ENCODE measurements around the gene EVA1C.

EVA1C gene

DNA sequence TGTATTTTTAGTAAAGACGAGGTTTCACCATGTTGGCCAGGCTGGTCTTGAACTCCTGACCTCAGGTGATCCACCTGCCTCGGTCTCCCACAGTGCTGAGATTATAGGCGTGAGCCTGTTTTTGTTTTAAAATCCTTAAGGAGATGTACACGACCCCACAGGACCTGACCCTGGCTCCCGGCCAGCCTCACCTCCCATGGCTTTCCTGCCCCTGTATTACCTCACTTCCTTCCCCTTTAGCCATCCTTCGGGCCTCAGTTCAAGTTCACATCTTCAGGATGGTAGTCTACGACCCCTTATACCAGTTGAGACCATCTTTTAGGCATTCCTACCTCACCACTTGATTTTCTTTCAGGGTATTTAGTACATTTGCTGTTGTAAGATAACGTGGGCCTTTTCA lies 136.5 kb downstream of the EVA1C start:
- TF ChIP-seq, protein P1, sequence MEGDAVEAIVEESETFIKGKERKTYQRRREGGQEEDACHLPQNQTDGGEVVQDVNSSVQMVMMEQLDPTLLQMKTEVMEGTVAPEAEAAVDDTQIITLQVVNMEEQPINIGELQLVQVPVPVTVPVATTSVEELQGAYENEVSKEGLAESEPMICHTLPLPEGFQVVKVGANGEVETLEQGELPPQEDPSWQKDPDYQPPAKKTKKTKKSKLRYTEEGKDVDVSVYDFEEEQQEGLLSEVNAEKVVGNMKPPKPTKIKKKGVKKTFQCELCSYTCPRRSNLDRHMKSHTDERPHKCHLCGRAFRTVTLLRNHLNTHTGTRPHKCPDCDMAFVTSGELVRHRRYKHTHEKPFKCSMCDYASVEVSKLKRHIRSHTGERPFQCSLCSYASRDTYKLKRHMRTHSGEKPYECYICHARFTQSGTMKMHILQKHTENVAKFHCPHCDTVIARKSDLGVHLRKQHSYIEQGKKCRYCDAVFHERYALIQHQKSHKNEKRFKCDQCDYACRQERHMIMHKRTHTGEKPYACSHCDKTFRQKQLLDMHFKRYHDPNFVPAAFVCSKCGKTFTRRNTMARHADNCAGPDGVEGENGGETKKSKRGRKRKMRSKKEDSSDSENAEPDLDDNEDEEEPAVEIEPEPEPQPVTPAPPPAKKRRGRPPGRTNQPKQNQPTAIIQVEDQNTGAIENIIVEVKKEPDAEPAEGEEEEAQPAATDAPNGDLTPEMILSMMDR (IDR thresholded peaks at IDR 0.05; ENCODE audit: low read depth, low read length), result no peak
- Histone ChIP-seq H3K36me3 (no peaks in the 10 kb centered on the region), H3K27ac (no peak overlapping the region), H3K9me3 (ENCODE audit: severe bottlenecking) (no peaks in the 10 kb centered on the region), H3K27me3 (ENCODE audit: insufficient read depth, low read depth, severe bottlenecking) (no peaks in the 10 kb centered on the region), H3K4me3 (ENCODE audit: low read depth, low read length) (no peak overlapping the region)
- no peak for DNase-seq

DNA sequence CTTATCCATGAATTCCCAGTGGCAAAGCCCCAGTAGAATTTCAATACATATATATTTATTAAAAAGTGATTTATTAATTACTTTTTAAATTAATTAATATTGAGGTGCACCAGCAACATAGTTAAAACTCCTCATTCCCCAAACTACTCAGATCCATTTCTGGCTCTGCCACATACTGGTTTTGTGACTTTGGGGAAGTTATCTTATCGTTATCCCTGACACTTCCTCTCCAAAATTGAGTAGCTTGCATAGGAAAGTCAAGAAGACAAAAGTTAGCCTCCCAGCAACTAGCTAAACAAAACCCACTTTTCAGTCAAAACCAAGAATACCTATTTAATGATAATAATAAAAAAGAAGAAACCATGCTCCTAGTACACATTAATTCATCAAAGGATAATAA lies 136.9 kb downstream of the EVA1C start:
- Histone ChIP-seq H3K36me3 (no peaks in the 10 kb centered on the region), H3K9me3 (ENCODE audit: severe bottlenecking) (no peaks in the 10 kb centered on the region), H3K4me3 (ENCODE audit: low read depth, low read length) (no peak overlapping the region), H3K27ac (no peak overlapping the region), H3K27me3 (ENCODE audit: insufficient read depth, low read depth, severe bottlenecking) (no peaks in the 10 kb centered on the region)
- TF ChIP-seq, protein P1 (IDR thresholded peaks at IDR 0.05; ENCODE audit: low read depth, low read length), result no peak
- no peak for DNase-seq

DNA sequence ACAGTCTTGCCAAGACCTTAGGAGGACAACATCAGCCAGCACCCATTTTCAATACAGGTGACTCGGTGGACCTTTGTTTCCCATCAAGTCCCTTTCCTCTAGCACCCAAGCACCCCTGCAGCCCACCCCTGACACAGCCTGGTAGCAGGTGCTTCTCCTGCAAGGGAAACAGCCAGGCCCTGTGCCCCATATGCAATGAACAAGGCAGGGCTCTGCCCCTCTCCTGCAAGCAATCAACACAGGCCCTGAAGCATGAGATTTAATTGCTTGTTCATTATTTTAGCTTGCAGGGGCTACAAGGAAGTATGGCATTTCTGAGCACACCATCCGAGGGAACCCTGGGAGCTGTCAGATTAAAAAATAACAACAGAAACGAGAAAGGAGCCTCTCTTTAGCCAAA lies 137.4 kb downstream of the EVA1C start:
- H3K36me3 ChIP-seq, result no peaks in the 10 kb centered on the region
- no peaks in the 10 kb centered on the region for H3K27me3 ChIP-seq (ENCODE audit: insufficient read depth, low read depth, severe bottlenecking)
- no peak overlapping the region for H3K27ac ChIP-seq
- H3K4me3 ChIP-seq (ENCODE audit: low read depth, low read length), result no peak overlapping the region
- no peak for DNase-seq
- TF ChIP-seq, protein P1 (IDR thresholded peaks at IDR 0.05; ENCODE audit: low read depth, low read length), result no peak
- no peaks in the 10 kb centered on the region for H3K9me3 ChIP-seq (ENCODE audit: severe bottlenecking)

DNA sequence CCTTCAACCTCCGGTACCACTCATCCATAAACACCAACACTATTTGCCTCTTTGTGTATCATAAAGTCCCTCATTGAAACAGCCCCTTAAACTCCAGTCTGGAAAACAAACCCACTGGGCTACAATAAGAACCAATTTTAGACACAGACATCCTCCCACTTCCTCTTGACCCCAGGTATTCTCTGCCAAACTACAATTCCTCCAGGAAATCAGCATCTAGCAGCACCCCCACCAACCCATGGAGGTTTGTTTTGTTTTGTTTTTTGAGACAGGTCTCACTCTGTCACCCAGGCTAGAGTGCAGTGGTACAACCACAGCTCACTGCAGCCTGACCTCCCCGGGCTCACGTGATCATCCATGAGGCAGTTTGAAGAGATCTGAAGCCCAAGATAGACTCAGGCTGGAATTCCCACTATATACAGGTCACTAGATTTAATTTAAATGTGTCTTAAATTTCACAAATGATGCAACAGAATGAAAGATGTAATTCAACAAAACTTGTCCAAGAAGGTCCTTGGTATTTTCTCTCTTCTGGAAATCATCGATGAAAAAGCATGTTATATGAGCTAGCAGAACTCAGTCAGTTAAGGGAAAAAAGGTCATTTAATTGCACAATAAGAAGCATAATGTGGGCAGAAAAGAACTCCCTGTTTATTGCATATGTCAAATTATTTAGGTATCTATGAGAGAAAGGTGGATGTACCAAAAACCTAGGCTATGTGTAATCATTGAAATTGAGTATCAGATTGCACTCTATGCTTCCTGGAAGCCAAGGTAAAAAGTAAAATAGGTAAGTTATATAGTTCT lies 142.5 kb downstream of the EVA1C start:
- Histone ChIP-seq H3K4me3 (ENCODE audit: low read depth, low read length) (no peak overlapping the region), H3K9me3 (ENCODE audit: severe bottlenecking) (no peaks in the 10 kb centered on the region), H3K36me3 (no peaks in the 10 kb centered on the region), H3K27ac (no peak overlapping the region), H3K27me3 (ENCODE audit: insufficient read depth, low read depth, severe bottlenecking) (no peaks in the 10 kb centered on the region)
- DNase-seq, result no peak
- TF ChIP-seq, protein P1 (IDR thresholded peaks at IDR 0.05; ENCODE audit: low read depth, low read length), result no peak

DNA sequence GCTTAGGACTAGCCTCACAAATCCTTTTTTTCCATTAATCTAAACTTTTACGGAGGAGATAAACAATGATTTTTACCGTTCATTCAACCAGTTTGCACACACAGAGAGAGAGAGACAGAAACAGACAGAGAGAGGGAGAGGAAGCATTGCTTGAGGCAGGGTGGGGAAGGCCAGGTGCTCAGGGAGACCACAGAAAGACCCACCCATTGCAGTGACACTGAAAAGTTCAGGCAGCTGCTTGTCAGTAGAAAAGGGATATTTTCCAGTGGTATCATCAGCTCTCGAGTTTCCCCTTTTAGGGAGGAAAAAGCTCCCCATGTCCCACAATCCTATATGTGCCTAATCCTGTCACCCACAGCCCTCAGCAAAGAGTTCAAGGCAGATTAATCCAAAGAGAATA lies 145.6 kb downstream of the EVA1C start:
- H3K27me3 ChIP-seq (ENCODE audit: insufficient read depth, low read depth, severe bottlenecking), result no peaks in the 10 kb centered on the region
- TF ChIP-seq, protein P1 (IDR thresholded peaks at IDR 0.05; ENCODE audit: low read depth, low read length), result no peak
- no peaks in the 10 kb centered on the region for H3K9me3 ChIP-seq (ENCODE audit: severe bottlenecking)
- no peak for DNase-seq
- no peak overlapping the region for H3K27ac ChIP-seq
- H3K36me3 ChIP-seq, result no peaks in the 10 kb centered on the region
- no peak overlapping the region for H3K4me3 ChIP-seq (ENCODE audit: low read depth, low read length)
